Measurements from ENCODE around the gene ING5. TPM values are rescaled to one million over a fixed set of nuclear protein-coding genes. Genes with fewer than 3 reads are reported as not detected.

ING5 gene
- total RNA-seq, 1 experiment from 2014 or later: 39.8 TPM

DNA sequence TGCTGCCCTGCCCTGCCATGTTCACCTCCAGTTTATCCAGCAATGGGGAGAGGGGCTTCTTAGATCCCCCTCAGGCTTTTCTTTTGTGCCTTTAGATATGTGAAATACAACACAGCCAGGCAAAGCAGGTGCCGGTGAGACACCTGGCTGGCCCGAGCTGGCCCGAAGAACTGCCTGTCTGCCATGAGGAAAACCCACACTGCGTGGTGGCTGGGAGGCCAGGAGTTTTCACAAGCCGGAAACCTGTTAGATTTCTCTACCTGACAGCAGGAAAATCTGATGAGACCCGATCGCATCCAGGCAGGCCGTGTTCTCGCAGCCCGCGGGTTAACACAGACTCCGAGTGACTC is 69.1 kb downstream of the ING5 start:
- Histone ChIP-seq H3K4me3 (ENCODE audit: low read depth in 2 of 2, low read length in 2 of 2) (no peak overlapping the region), H3K36me3 (ENCODE audit: control insufficient read depth, insufficient read depth, low read length) (no peaks in the 10 kb centered on the region), H3K9me3 (ENCODE audit: control insufficient read depth, insufficient read depth, low read depth, low read length) (no peaks in the 10 kb centered on the region), H3K27ac (ENCODE audit: low read length) (peak overlapping the region; percentile 23; the same call in 1 of the 2 replicates), H3K27me3 (ENCODE audit: control insufficient read depth, insufficient read depth, low read length) (no peaks in the 10 kb centered on the region), H3K4me1 (ENCODE audit: control insufficient read depth, insufficient read depth, low read length) (peaks cover 27% of the 10 kb centered on the region)
- no peak for ATAC-seq
- POLR2A ChIA-PET: no interaction called here
- TF ChIP-seq, protein P1, sequence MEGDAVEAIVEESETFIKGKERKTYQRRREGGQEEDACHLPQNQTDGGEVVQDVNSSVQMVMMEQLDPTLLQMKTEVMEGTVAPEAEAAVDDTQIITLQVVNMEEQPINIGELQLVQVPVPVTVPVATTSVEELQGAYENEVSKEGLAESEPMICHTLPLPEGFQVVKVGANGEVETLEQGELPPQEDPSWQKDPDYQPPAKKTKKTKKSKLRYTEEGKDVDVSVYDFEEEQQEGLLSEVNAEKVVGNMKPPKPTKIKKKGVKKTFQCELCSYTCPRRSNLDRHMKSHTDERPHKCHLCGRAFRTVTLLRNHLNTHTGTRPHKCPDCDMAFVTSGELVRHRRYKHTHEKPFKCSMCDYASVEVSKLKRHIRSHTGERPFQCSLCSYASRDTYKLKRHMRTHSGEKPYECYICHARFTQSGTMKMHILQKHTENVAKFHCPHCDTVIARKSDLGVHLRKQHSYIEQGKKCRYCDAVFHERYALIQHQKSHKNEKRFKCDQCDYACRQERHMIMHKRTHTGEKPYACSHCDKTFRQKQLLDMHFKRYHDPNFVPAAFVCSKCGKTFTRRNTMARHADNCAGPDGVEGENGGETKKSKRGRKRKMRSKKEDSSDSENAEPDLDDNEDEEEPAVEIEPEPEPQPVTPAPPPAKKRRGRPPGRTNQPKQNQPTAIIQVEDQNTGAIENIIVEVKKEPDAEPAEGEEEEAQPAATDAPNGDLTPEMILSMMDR (IDR thresholded peaks at IDR 0.05): no peak
- TF ChIP-seq, protein P2, sequence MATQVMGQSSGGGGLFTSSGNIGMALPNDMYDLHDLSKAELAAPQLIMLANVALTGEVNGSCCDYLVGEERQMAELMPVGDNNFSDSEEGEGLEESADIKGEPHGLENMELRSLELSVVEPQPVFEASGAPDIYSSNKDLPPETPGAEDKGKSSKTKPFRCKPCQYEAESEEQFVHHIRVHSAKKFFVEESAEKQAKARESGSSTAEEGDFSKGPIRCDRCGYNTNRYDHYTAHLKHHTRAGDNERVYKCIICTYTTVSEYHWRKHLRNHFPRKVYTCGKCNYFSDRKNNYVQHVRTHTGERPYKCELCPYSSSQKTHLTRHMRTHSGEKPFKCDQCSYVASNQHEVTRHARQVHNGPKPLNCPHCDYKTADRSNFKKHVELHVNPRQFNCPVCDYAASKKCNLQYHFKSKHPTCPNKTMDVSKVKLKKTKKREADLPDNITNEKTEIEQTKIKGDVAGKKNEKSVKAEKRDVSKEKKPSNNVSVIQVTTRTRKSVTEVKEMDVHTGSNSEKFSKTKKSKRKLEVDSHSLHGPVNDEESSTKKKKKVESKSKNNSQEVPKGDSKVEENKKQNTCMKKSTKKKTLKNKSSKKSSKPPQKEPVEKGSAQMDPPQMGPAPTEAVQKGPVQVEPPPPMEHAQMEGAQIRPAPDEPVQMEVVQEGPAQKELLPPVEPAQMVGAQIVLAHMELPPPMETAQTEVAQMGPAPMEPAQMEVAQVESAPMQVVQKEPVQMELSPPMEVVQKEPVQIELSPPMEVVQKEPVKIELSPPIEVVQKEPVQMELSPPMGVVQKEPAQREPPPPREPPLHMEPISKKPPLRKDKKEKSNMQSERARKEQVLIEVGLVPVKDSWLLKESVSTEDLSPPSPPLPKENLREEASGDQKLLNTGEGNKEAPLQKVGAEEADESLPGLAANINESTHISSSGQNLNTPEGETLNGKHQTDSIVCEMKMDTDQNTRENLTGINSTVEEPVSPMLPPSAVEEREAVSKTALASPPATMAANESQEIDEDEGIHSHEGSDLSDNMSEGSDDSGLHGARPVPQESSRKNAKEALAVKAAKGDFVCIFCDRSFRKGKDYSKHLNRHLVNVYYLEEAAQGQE (IDR thresholded peaks at IDR 0.05; ENCODE audit: insufficient read depth in 1 of 2, low read depth in 2 of 2, low read length in 1 of 2): no peak
- TF ChIP-seq TCF7L2 (IDR thresholded peaks at IDR 0.05; ENCODE audit: low read depth, low read length): no peak
- TF ChIP-seq SIN3A (IDR thresholded peaks at IDR 0.05; ENCODE audit: borderline replicate concordance, insufficient read depth, low read depth, low read length): no peak
- TF ChIP-seq POLR2AphosphoS5 (IDR thresholded peaks at IDR 0.05; ENCODE audit: low read depth, low read length): no peak
- CTCF ChIA-PET: no interaction called here
- no TSS peak for BruUV-seq (replicated peaks)
- in situ Hi-C loops (cut with HindIII; ENCODE audit: low pct_unique_long_range_greater_than_20kb, low sequenced_read_pairs) (no loop called here), intact Hi-C loops (cut with micrococcal nuclease; ENCODE audit: unreplicated experiment) (no loop called here)
- DNase-seq (ENCODE audit: low read depth, low spot score): no peak

DNA sequence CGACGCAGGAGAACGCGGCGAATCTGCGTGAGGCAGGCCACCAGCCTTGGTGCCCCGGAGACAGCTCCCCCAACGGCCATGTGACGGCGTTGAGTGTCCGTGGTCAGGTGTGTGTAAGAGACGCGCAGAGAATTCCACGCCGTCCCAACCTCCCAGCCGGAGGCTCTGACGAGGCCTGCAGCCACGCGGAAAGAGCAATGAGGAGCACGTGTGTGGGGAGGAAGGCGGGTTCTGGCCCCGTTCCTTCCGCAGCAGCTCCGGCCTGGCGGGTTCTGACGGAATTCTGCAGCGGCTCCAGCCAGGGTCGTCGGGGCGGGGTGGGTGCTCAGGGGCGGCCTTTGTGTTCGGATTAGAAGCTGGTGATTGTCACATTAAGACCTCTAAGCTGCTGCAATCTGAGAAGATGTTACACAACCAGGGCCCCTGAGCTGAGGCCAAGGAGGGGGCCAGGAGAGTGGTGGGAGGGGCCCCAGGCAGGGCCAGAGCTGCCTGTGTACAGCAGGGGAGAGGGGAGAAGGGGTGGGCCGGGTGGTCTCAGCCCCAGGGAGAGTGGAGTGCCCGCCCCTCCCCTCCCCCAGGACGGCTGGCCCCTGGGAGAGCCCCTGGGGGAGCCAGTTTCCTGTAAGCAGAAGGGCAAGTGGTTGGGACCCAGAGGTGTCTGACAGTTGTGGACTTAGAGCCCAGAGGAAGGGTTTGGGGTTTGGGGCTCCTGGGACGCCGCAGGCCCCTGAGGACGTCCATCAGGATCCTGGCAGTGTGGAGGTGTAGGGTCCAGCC is 69.6 kb downstream of the ING5 start:
- POLR2A ChIA-PET: no interaction called here
- Histone ChIP-seq H3K9me3 (ENCODE audit: control insufficient read depth, insufficient read depth, low read depth, low read length) (no peaks in the 10 kb centered on the region), H3K4me1 (ENCODE audit: control insufficient read depth, insufficient read depth, low read length) (peaks cover 28% of the 10 kb centered on the region), H3K27me3 (ENCODE audit: control insufficient read depth, insufficient read depth, low read length) (no peaks in the 10 kb centered on the region), H3K36me3 (ENCODE audit: control insufficient read depth, insufficient read depth, low read length) (no peaks in the 10 kb centered on the region), H3K27ac (ENCODE audit: low read length) (peak overlapping the region; percentile 23; the same call in 1 of the 2 replicates), H3K4me3 (ENCODE audit: low read depth in 2 of 2, low read length in 2 of 2) (no peak overlapping the region)
- intact Hi-C loops (cut with micrococcal nuclease; ENCODE audit: unreplicated experiment) (no loop called here), in situ Hi-C loops (cut with HindIII; ENCODE audit: low pct_unique_long_range_greater_than_20kb, low sequenced_read_pairs) (no loop called here)
- DNase-seq (ENCODE audit: low read depth, low spot score) (no peak), ATAC-seq (no peak)
- CTCF ChIA-PET: no interaction called here
- no TSS peak for BruUV-seq (replicated peaks)
- TF ChIP-seq SIN3A (IDR thresholded peaks at IDR 0.05; ENCODE audit: borderline replicate concordance, insufficient read depth, low read depth, low read length) (no peak), TCF7L2 (IDR thresholded peaks at IDR 0.05; ENCODE audit: low read depth, low read length) (no peak), POLR2AphosphoS5 (IDR thresholded peaks at IDR 0.05; ENCODE audit: low read depth, low read length) (no peak)
- TF ChIP-seq, protein P1 (IDR thresholded peaks at IDR 0.05): no peak
- TF ChIP-seq, protein P2 (IDR thresholded peaks at IDR 0.05; ENCODE audit: insufficient read depth in 1 of 2, low read depth in 2 of 2, low read length in 1 of 2): no peak

Data from Panc1 (cell line).